ENCODE results near the gene EPSTI1. TPM values are rescaled to one million over a fixed set of nuclear protein-coding genes. Genes with fewer than 3 reads are reported as not detected.

EPSTI1 gene
- total and polyA plus RNA-seq, 10 of the 15 experiments (the other 5 are each of a cell fraction or from before 2014, with no cell fraction given) = 4.7 to 32.0 (median 24.2) TPM

DNA sequence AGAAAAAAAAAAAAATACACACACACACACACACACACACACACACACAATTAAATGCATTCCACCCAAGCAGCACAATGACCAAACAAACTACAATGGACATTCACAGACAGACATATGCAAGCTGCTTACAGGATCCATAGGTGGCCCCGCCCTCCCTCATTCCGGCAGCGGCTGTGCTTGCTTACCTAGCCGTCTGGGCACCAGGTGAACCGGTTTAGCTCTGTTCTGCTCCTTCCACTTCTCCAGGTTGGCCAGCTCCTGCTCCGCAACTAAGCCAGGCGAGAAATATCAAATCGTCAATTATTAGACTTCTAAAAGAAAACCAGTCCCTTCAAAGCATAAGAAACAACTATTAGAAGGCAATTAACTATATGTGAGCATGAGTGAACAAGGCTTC lies 23.1 kb downstream of the EPSTI1 start:
- Histone ChIP-seq H3K79me2 (ENCODE audit: control insufficient read depth, insufficient read depth, low read length) (no peaks in the 10 kb centered on the region; the same call in 1 of the 2 replicates), H2AFZ (ENCODE audit: control insufficient read depth, low read depth, low read length) (no peak overlapping the region), H3K9ac (ENCODE audit: control insufficient read depth, insufficient read depth, low read length) (no peak overlapping the region), H4K20me1 (ENCODE audit: control insufficient read depth, insufficient read depth) (no peaks in the 10 kb centered on the region; the same call in 1 of the 2 replicates), H3K27ac (ENCODE audit: control insufficient read depth, insufficient read depth) (no peak overlapping the region), H3K4me2 (ENCODE audit: control insufficient read depth, insufficient read depth) (no peak overlapping the region), H3K36me3 (ENCODE audit: control insufficient read depth in 2 of 2, insufficient read depth in 2 of 2, low read length in 1 of 2) (peaks cover 2 to 14% of the 10 kb centered on the region in 2 experiments), H3K4me3 (no peak overlapping the region), H3K4me1 (ENCODE audit: control insufficient read depth, insufficient read depth, low read length) (peaks cover 10% of the 10 kb centered on the region), H3K27me3 (replicated peaks in 1 of 2; ENCODE audit: control insufficient read depth in 2 of 2, insufficient read depth in 2 of 2, low read length in 1 of 2) (no peaks in the 10 kb centered on the region), H3K9me3 (replicated peaks; ENCODE audit: control insufficient read depth, insufficient read depth, low read length) (no peaks in the 10 kb centered on the region)
- ChIA-PET CTCF (interaction anchor here (0.7 to 3.6 kb wide), 17 partner anchors 12 to 835 kb away, joined by 3 to 51 read pairs (median 6); no protein-coding TSS in a partner anchor), SMC1A (ENCODE audit: uncharacterized antibody, unreplicated experiment) (interaction anchor here (0.9 to 3.6 kb wide), 10 partner anchors 24 to 164 kb away, joined by 3 to 22 read pairs (median 4); partner anchors contain the start of gene EPSTI1), RAD21 (ENCODE audit: unreplicated experiment) (interaction anchor here (1.2 to 1.4 kb wide), 3 partner anchors 107 to 125 kb away, joined by 3 to 5 read pairs (median 3); no protein-coding TSS in a partner anchor), POLR2A (no interaction called here)
- DNase-seq (ENCODE audit: low read depth, low spot score) = no peak
- intact Hi-C loops (cut with micrococcal nuclease; ENCODE audit: unreplicated experiment) = loop anchor here (10.0 kb wide), 2 partner anchors 374 to 906 kb away; partner anchors contain the start of genes CCDC122 and LACC1
- no TSS peak for BruUV-seq (replicated peaks)
- no peak for ATAC-seq
- no peak for FAIRE-seq
- 97% methylated on average over 8 of the region's 8 CpGs for WGBS (ENCODE audit: insufficient coverage, insufficient replicate concordance, low lambda C conversion rate, missing lambda C conversion rate)
- in situ Hi-C loops (cut with MboI) = no loop called here
- TF ChIP-seq, protein P1, sequence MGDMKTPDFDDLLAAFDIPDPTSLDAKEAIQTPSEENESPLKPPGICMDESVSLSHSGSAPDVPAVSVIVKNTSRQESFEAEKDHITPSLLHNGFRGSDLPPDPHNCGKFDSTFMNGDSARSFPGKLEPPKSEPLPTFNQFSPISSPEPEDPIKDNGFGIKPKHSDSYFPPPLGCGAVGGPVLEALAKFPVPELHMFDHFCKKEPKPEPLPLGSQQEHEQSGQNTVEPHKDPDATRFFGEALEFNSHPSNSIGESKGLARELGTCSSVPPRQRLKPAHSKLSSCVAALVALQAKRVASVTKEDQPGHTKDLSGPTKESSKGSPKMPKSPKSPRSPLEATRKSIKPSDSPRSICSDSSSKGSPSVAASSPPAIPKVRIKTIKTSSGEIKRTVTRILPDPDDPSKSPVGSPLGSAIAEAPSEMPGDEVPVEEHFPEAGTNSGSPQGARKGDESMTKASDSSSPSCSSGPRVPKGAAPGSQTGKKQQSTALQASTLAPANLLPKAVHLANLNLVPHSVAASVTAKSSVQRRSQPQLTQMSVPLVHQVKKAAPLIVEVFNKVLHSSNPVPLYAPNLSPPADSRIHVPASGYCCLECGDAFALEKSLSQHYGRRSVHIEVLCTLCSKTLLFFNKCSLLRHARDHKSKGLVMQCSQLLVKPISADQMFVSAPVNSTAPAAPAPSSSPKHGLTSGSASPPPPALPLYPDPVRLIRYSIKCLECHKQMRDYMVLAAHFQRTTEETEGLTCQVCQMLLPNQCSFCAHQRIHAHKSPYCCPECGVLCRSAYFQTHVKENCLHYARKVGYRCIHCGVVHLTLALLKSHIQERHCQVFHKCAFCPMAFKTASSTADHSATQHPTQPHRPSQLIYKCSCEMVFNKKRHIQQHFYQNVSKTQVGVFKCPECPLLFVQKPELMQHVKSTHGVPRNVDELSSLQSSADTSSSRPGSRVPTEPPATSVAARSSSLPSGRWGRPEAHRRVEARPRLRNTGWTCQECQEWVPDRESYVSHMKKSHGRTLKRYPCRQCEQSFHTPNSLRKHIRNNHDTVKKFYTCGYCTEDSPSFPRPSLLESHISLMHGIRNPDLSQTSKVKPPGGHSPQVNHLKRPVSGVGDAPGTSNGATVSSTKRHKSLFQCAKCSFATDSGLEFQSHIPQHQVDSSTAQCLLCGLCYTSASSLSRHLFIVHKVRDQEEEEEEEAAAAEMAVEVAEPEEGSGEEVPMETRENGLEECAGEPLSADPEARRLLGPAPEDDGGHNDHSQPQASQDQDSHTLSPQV (IDR thresholded peaks at IDR 0.05) = no peak
- TF ChIP-seq DPF2 (IDR thresholded peaks at IDR 0.05) = no peak
- no peak for TF ChIP-seq SUPT20H (IDR thresholded peaks at IDR 0.05; ENCODE audit: borderline replicate concordance, control insufficient read depth, low read depth, low read length)
- no peak for TF ChIP-seq BACH1 (IDR thresholded peaks at IDR 0.05; ENCODE audit: borderline replicate concordance)
- no peak for TF ChIP-seq NRF1 (conservative IDR thresholded peaks at IDR 0.05; ENCODE audit: low read depth, low read length)
- TF ChIP-seq ZNF207 (IDR thresholded peaks at IDR 0.05; ENCODE audit: borderline replicate concordance) = no peak
- no peak for TF ChIP-seq FOXK2 (IDR thresholded peaks at IDR 0.05)
- TF ChIP-seq SMAD5 (IDR thresholded peaks at IDR 0.05; ENCODE audit: low read depth) = no peak
- TF ChIP-seq, protein P2, sequence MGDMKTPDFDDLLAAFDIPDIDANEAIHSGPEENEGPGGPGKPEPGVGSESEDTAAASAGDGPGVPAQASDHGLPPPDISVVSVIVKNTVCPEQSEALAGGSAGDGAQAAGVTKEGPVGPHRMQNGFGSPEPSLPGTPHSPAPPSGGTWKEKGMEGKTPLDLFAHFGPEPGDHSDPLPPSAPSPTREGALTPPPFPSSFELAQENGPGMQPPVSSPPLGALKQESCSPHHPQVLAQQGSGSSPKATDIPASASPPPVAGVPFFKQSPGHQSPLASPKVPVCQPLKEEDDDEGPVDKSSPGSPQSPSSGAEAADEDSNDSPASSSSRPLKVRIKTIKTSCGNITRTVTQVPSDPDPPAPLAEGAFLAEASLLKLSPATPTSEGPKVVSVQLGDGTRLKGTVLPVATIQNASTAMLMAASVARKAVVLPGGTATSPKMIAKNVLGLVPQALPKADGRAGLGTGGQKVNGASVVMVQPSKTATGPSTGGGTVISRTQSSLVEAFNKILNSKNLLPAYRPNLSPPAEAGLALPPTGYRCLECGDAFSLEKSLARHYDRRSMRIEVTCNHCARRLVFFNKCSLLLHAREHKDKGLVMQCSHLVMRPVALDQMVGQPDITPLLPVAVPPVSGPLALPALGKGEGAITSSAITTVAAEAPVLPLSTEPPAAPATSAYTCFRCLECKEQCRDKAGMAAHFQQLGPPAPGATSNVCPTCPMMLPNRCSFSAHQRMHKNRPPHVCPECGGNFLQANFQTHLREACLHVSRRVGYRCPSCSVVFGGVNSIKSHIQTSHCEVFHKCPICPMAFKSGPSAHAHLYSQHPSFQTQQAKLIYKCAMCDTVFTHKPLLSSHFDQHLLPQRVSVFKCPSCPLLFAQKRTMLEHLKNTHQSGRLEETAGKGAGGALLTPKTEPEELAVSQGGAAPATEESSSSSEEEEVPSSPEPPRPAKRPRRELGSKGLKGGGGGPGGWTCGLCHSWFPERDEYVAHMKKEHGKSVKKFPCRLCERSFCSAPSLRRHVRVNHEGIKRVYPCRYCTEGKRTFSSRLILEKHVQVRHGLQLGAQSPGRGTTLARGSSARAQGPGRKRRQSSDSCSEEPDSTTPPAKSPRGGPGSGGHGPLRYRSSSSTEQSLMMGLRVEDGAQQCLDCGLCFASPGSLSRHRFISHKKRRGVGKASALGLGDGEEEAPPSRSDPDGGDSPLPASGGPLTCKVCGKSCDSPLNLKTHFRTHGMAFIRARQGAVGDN (IDR thresholded peaks at IDR 0.05) = no peak
- TF ChIP-seq, protein P3, sequence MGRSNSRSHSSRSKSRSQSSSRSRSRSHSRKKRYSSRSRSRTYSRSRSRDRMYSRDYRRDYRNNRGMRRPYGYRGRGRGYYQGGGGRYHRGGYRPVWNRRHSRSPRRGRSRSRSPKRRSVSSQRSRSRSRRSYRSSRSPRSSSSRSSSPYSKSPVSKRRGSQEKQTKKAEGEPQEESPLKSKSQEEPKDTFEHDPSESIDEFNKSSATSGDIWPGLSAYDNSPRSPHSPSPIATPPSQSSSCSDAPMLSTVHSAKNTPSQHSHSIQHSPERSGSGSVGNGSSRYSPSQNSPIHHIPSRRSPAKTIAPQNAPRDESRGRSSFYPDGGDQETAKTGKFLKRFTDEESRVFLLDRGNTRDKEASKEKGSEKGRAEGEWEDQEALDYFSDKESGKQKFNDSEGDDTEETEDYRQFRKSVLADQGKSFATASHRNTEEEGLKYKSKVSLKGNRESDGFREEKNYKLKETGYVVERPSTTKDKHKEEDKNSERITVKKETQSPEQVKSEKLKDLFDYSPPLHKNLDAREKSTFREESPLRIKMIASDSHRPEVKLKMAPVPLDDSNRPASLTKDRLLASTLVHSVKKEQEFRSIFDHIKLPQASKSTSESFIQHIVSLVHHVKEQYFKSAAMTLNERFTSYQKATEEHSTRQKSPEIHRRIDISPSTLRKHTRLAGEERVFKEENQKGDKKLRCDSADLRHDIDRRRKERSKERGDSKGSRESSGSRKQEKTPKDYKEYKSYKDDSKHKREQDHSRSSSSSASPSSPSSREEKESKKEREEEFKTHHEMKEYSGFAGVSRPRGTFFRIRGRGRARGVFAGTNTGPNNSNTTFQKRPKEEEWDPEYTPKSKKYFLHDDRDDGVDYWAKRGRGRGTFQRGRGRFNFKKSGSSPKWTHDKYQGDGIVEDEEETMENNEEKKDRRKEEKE (IDR thresholded peaks at IDR 0.05) = no peak
- TF ChIP-seq POU2F2 (IDR thresholded peaks at IDR 0.05; ENCODE audit: borderline replicate concordance, low read depth, low read length) = no peak
- TF ChIP-seq TCF7 (IDR thresholded peaks at IDR 0.05; ENCODE audit: borderline replicate concordance) = no peak
- TF ChIP-seq KAT2A (conservative IDR thresholded peaks at IDR 0.05; ENCODE audit: control insufficient read depth, low read depth, low read length) = no peak
- no peak for TF ChIP-seq RAD21 (IDR thresholded peaks at IDR 0.05; ENCODE audit: insufficient read depth, low read depth, low read length)

Data from GM12878 (cell line).